ENCODE results near the gene GRHL1. TPM values are rescaled to one million over a fixed set of nuclear protein-coding genes. Genes with fewer than 3 reads are reported as not detected.
"Not testable (repeated sequence)": the region's sequence is repeated elsewhere in the genome, so short reads cannot be mapped to it uniquely, and the experiment has no call there.

The GRHL1 gene
- total RNA-seq, 1 experiment from 2014 or later, result 2.7 TPM

DNA sequence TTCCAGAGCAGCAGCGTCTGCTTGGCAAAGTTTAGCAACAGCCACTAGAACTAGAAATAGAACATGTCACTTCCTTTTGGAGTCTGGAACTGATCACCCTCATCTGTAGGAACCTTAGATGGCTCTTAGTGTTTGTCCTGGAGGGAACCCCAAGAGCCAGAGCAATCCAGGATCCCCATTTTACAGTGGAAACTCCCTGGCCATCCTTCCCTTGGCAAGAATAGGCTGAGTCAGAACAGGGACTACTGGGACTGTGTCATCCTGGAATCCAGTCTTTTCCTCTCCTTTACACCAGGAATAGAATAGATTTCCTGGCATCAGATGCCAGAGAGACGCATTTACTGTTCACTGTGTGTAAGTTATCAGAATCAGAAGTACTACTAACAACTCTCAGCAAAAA, 33.2 kb upstream of the GRHL1 start (continued):
- TF ChIP-seq, protein P1, sequence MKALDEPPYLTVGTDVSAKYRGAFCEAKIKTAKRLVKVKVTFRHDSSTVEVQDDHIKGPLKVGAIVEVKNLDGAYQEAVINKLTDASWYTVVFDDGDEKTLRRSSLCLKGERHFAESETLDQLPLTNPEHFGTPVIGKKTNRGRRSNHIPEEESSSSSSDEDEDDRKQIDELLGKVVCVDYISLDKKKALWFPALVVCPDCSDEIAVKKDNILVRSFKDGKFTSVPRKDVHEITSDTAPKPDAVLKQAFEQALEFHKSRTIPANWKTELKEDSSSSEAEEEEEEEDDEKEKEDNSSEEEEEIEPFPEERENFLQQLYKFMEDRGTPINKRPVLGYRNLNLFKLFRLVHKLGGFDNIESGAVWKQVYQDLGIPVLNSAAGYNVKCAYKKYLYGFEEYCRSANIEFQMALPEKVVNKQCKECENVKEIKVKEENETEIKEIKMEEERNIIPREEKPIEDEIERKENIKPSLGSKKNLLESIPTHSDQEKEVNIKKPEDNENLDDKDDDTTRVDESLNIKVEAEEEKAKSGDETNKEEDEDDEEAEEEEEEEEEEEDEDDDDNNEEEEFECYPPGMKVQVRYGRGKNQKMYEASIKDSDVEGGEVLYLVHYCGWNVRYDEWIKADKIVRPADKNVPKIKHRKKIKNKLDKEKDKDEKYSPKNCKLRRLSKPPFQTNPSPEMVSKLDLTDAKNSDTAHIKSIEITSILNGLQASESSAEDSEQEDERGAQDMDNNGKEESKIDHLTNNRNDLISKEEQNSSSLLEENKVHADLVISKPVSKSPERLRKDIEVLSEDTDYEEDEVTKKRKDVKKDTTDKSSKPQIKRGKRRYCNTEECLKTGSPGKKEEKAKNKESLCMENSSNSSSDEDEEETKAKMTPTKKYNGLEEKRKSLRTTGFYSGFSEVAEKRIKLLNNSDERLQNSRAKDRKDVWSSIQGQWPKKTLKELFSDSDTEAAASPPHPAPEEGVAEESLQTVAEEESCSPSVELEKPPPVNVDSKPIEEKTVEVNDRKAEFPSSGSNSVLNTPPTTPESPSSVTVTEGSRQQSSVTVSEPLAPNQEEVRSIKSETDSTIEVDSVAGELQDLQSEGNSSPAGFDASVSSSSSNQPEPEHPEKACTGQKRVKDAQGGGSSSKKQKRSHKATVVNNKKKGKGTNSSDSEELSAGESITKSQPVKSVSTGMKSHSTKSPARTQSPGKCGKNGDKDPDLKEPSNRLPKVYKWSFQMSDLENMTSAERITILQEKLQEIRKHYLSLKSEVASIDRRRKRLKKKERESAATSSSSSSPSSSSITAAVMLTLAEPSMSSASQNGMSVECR (CRISPR knock-in tag; IDR thresholded peaks at IDR 0.05; ENCODE audit: borderline replicate concordance), result no peak
- TF ChIP-seq ZNF423 (CRISPR knock-in tag; IDR thresholded peaks at IDR 0.05) (no peak), ZNF263 (CRISPR knock-in tag; IDR thresholded peaks at IDR 0.05; ENCODE audit: low read depth) (no peak), NFYB (CRISPR knock-in tag; conservative IDR thresholded peaks at IDR 0.05; ENCODE audit: low read depth) (no peak), IRF2 (CRISPR knock-in tag; IDR thresholded peaks at IDR 0.05; ENCODE audit: borderline replicate concordance, low read depth) (no peak), NFATC4 (CRISPR knock-in tag; IDR thresholded peaks at IDR 0.05) (no peak), JAZF1 (CRISPR knock-in tag; IDR thresholded peaks at IDR 0.05) (no peak)
- TF ChIP-seq, protein P2, sequence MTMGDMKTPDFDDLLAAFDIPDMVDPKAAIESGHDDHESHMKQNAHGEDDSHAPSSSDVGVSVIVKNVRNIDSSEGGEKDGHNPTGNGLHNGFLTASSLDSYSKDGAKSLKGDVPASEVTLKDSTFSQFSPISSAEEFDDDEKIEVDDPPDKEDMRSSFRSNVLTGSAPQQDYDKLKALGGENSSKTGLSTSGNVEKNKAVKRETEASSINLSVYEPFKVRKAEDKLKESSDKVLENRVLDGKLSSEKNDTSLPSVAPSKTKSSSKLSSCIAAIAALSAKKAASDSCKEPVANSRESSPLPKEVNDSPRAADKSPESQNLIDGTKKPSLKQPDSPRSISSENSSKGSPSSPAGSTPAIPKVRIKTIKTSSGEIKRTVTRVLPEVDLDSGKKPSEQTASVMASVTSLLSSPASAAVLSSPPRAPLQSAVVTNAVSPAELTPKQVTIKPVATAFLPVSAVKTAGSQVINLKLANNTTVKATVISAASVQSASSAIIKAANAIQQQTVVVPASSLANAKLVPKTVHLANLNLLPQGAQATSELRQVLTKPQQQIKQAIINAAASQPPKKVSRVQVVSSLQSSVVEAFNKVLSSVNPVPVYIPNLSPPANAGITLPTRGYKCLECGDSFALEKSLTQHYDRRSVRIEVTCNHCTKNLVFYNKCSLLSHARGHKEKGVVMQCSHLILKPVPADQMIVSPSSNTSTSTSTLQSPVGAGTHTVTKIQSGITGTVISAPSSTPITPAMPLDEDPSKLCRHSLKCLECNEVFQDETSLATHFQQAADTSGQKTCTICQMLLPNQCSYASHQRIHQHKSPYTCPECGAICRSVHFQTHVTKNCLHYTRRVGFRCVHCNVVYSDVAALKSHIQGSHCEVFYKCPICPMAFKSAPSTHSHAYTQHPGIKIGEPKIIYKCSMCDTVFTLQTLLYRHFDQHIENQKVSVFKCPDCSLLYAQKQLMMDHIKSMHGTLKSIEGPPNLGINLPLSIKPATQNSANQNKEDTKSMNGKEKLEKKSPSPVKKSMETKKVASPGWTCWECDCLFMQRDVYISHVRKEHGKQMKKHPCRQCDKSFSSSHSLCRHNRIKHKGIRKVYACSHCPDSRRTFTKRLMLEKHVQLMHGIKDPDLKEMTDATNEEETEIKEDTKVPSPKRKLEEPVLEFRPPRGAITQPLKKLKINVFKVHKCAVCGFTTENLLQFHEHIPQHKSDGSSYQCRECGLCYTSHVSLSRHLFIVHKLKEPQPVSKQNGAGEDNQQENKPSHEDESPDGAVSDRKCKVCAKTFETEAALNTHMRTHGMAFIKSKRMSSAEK (CRISPR knock-in tag; IDR thresholded peaks at IDR 0.05; ENCODE audit: borderline replicate concordance), result no peak
- TF ChIP-seq, protein P3, sequence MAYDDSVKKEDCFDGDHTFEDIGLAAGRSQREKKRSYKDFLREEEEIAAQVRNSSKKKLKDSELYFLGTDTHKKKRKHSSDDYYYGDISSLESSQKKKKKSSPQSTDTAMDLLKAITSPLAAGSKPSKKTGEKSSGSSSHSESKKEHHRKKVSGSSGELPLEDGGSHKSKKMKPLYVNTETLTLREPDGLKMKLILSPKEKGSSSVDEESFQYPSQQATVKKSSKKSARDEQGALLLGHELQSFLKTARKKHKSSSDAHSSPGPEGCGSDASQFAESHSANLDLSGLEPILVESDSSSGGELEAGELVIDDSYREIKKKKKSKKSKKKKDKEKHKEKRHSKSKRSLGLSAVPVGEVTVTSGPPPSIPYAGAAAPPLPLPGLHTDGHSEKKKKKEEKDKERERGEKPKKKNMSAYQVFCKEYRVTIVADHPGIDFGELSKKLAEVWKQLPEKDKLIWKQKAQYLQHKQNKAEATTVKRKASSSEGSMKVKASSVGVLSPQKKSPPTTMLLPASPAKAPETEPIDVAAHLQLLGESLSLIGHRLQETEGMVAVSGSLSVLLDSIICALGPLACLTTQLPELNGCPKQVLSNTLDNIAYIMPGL (CRISPR knock-in tag; IDR thresholded peaks at IDR 0.05), result no peak
- TF ChIP-seq, protein P4, sequence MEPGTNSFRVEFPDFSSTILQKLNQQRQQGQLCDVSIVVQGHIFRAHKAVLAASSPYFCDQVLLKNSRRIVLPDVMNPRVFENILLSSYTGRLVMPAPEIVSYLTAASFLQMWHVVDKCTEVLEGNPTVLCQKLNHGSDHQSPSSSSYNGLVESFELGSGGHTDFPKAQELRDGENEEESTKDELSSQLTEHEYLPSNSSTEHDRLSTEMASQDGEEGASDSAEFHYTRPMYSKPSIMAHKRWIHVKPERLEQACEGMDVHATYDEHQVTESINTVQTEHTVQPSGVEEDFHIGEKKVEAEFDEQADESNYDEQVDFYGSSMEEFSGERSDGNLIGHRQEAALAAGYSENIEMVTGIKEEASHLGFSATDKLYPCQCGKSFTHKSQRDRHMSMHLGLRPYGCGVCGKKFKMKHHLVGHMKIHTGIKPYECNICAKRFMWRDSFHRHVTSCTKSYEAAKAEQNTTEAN (CRISPR knock-in tag; IDR thresholded peaks at IDR 0.05), result no peak

DNA sequence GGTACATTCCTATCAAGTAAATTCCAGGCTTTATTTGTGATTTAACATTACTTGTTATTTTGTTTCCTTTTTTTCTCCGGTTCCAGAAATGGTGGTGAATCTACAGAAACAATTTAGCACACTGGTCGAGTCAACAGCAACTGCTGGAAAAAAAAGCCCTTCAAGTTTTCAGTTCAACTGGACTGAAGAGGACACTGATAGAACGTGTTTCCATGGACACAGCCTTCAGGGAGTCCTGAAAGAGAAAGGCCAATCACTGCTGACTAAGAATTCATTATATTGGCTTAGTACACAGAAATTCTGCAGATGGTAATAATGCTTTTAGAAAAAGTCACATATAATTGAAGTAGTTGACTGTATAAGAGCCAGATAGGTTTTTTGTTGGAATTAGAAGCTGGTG, 32.0 kb upstream of the GRHL1 start:
- CTCF ChIA-PET, result no interaction called here
- peaks cover 16% of the 10 kb centered on the region for H3K36me3 Mint-ChIP-seq
- H3K4me1 Mint-ChIP-seq, result no peaks in the 10 kb centered on the region
- no peaks in the 10 kb centered on the region for H3K27me3 Mint-ChIP-seq (ENCODE audit: low read depth)
- DNase-seq (ENCODE audit: low spot score) (no peak), ATAC-seq (no peak)
- TF ChIP-seq, protein P5, sequence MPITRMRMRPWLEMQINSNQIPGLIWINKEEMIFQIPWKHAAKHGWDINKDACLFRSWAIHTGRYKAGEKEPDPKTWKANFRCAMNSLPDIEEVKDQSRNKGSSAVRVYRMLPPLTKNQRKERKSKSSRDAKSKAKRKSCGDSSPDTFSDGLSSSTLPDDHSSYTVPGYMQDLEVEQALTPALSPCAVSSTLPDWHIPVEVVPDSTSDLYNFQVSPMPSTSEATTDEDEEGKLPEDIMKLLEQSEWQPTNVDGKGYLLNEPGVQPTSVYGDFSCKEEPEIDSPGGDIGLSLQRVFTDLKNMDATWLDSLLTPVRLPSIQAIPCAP (CRISPR knock-in tag; IDR thresholded peaks at IDR 0.05), result no peak
- TF ChIP-seq, protein P6, sequence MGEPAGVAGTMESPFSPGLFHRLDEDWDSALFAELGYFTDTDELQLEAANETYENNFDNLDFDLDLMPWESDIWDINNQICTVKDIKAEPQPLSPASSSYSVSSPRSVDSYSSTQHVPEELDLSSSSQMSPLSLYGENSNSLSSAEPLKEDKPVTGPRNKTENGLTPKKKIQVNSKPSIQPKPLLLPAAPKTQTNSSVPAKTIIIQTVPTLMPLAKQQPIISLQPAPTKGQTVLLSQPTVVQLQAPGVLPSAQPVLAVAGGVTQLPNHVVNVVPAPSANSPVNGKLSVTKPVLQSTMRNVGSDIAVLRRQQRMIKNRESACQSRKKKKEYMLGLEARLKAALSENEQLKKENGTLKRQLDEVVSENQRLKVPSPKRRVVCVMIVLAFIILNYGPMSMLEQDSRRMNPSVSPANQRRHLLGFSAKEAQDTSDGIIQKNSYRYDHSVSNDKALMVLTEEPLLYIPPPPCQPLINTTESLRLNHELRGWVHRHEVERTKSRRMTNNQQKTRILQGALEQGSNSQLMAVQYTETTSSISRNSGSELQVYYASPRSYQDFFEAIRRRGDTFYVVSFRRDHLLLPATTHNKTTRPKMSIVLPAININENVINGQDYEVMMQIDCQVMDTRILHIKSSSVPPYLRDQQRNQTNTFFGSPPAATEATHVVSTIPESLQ (CRISPR knock-in tag; IDR thresholded peaks at IDR 0.05), result no peak
- TF ChIP-seq GABPB1 (CRISPR knock-in tag; IDR thresholded peaks at IDR 0.05) (no peak), NFE2L1 (CRISPR knock-in tag; IDR thresholded peaks at IDR 0.05) (no peak), CBFB (CRISPR knock-in tag; IDR thresholded peaks at IDR 0.05; ENCODE audit: low read depth) (no peak), ESRRA (CRISPR knock-in tag; IDR thresholded peaks at IDR 0.05; ENCODE audit: borderline replicate concordance) (no peak)
- no peak overlapping the region for H3K27ac Mint-ChIP-seq
- H3K4me3 Mint-ChIP-seq, result no peak overlapping the region
- POLR2A ChIA-PET, result no interaction called here
- H3K9me3 Mint-ChIP-seq, result no peaks in the 10 kb centered on the region

DNA sequence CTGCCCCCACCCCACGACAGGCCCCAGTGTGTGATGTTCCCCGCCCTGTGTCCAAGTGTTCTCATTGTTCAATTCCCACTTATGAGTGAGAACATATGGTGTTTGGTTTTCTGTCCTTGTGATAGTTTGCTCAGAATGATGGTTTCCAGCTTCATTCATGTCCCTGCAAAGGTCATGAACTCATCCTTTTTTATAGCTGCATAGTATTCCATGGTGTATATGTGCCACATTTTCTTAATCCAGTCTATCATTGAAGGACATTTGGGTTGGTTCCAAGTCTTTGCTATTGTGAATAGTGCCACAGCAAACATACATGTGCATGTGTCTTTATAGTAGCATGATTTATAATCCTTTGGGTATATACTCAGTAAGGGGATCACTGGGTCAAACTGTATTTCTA, 24.5 kb upstream of the GRHL1 start:
- H3K27ac Mint-ChIP-seq; ATAC-seq; H3K9me3 Mint-ChIP-seq; DNase-seq (ENCODE audit: low spot score); H3K4me3 Mint-ChIP-seq; POLR2A ChIA-PET; H3K4me1 Mint-ChIP-seq; H3K27me3 Mint-ChIP-seq (ENCODE audit: low read depth); CTCF ChIA-PET: not testable (repeated sequence)
- H3K36me3 Mint-ChIP-seq, result peaks cover 48% of the 10 kb centered on the region
